GM12892 (cell line): ENCODE measurements around the gene AKT3.

Source experiments
- DNase-seq: peaks from one replicate; pipeline ENCODE4 v3.0.0; 2011; ENCODE audit not compliant: insufficient read length
- FAIRE-seq: peaks from 2 replicates; lab custom pipeline; 2011; peaks lifted over from hg19 to GRCh38; lab: Jason Lieb, UNC
- POLR2A ChIP-seq: IDR thresholded peaks from 2 replicates; pipeline ENCODE4 v1.6.1; 2011; ENCODE audit warnings: low read depth, low read length, control low read depth
- POLR2AphosphoS5 ChIP-seq: IDR thresholded peaks from 2 replicates; pipeline ENCODE4 v1.6.1; 2011; ENCODE audit warnings: low read depth, low read length, control low read depth
- TAF1 ChIP-seq: IDR thresholded peaks from 2 replicates; pipeline ENCODE4 v1.6.1; 2011; ENCODE audit warnings: low read depth, mild to moderate bottlenecking, control low read depth, low read length, borderline replicate concordance

Gene AKT3

DNA sequence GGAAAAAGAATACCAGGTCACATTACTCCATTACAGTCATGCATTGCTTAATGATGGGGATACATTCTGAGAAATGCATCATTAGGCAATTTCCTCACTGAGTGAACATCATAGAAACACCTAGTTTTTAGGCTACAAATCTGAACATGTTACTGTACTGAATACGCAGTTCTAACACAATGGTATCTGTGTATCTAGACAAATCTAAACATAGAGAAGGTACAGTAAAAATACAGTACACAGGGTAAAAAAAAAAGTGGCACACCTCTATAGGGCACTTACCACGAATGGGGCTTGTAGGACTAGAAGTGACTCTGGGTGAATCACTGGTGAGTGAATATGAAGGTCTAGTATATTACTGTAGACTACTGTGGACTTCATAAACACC lies 115.7 kb downstream of the AKT3 start:
- no peak for FAIRE-seq
- TF ChIP-seq POLR2AphosphoS5: no peak
- TF ChIP-seq POLR2A: no peak
- no peak for TF ChIP-seq TAF1
- DNase-seq: no peak

DNA sequence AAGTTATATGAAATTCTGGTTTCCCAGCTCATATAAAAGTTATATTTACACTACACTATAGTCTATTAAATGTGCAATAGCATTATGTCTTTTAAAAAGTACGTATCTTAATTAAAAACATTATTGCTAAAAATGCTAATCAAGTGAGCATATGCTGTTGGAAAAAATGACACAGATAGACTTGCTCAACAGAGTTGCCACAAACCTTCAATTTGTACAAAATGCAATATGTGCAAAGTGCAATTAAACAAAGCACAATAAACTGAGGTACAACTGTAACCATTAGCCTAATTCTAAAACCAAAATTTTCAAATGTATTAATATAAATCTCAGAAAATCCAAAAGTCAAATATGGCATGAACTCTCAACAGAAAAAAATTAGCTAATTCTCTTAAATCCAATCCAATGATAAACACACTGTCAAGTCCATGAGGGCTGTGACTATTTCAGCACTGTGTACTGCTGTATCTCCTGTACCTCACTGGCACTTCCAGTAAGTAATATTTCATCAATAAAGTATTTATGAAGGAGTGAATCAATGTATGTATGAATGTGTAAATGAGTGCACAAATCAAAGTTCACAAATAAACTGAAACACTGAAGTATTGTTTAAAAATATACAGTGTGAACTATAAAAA lies 116.3 kb downstream of the AKT3 start:
- TF ChIP-seq TAF1: no peak
- no peak for TF ChIP-seq POLR2AphosphoS5
- no peak for DNase-seq
- no peak for FAIRE-seq

DNA sequence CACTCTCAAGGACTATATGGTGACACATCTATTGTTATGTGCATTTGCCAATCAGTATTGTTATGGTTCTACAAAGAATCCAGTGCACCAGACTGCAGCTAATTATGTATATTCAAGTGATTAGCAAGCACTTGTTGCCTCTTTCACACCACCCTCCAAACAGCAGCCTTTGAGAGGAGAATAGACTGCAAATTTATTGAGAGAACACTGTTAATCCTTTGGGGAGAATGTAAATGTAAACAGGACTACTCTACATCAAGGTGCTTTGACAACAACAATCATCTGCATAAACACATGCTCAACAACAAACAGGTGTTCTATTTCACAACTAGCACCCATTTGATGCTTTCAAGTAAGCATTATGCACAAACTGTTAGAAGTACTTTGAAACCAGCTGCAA lies 117.4 kb downstream of the AKT3 start:
- FAIRE-seq (no peak), DNase-seq (no peak)
- TF ChIP-seq POLR2AphosphoS5 (no peak), TAF1 (no peak), POLR2A (no peak)

DNA sequence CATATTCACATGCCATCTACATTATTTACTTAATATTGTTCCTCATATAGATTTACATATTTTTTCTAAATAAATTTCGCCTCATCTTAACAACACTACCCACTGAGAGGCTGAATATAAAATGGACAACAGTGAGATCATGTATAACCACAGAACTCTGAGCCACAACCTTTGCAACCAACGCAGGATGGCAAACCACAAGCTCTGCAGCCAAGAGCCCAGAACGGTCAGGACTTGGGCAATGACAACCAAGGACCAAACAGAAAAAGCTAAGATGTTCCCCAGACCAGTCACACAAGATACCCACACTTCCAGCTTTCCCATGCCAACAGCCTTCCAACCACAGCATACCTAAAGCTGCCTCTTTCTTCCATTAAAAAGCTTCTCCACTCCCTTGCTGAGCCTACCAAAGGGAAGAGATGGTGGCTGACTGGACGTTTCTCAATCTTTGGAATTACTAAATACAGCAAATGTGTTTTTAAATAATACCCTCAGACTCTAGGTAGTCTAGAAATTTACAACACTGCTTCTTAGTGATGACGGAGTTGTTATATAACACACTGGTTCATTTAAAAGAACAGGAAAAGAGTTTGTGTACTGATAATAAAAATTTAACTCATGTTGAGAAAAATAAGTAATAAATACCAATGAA lies 117.9 kb downstream of the AKT3 start:
- FAIRE-seq (no peak), DNase-seq (no peak)
- TF ChIP-seq POLR2A (no peak), TAF1 (no peak), POLR2AphosphoS5 (no peak)

DNA sequence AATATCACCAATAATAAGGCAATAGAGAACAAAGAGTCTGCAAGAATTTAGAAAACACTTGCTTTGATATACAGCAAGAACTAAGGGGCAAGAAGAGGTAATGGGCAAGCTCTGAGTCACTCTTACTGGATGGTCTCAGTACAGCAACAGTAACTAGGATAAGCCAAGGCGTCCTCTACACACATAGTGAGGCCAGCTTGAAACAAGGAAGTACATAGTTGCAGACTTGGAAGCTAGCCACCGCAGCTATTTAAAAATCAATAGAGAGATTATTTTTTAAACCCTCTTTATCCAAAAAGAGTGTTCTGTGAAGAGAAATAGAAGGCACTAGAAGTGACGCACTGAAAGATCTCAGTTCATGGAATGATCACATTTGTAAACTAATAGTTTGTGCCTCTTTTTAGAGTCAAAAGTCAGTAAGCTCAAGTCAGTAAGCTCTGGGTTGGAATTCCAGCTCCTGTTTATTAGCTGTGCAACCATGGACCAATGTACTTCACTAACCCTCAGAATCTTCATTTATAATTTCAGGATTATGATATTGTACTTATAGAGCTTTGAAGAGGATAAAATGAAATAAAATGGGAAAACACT lies 118.6 kb downstream of the AKT3 start:
- FAIRE-seq: peak; percentile 21
- TF ChIP-seq TAF1 (no peak), POLR2A (no peak), POLR2AphosphoS5 (no peak)
- DNase-seq: no peak

- TF ChIP-seq POLR2A (no peak), TAF1 (no peak), POLR2AphosphoS5 (no peak)
- FAIRE-seq: no peak
- DNase-seq: no peak
Measured at GRCh38 chr1:243730487-243731150, 119.4 kb downstream of the AKT3 start.

- no peak for FAIRE-seq
- TF ChIP-seq POLR2A (no peak), POLR2AphosphoS5 (no peak), TAF1 (no peak)
- no peak for DNase-seq
Measured at GRCh38 chr1:243729956-243730355, 120.1 kb downstream of the AKT3 start.

GRCh38 chr1:243727503-243728203 lies 122.4 kb downstream of the AKT3 start:
- FAIRE-seq (peak; percentile 82), DNase-seq (no peak)
- TF ChIP-seq POLR2AphosphoS5 (no peak), POLR2A (no peak), TAF1 (no peak)

- FAIRE-seq: peak; percentile 40
- TF ChIP-seq TAF1: no peak
- TF ChIP-seq POLR2AphosphoS5: no peak
- TF ChIP-seq POLR2A: no peak
- DNase-seq: no peak
Measured at GRCh38 chr1:243726806-243727502, 123.1 kb downstream of the AKT3 start.

GRCh38 chr1:243725846-243726245 lies 124.2 kb downstream of the AKT3 start:
- TF ChIP-seq TAF1: no peak
- no peak for TF ChIP-seq POLR2AphosphoS5
- no peak for TF ChIP-seq POLR2A
- DNase-seq (no peak), FAIRE-seq (peak; percentile 56)
